Trophoblast cell (in vitro differentiated cells and primary cell): ENCODE data around the gene PLEKHM3.

Experiments
- DNase-seq, 2 donors: peaks; one replicate each; pipeline ENCODE4 v3.0.0-alpha.2; 2016
- H2AFZ ChIP-seq: 2 replicates; pipeline ENCODE4 v1.6.1; 2013; ENCODE audit warnings: low read length, moderate library complexity, mild to moderate bottlenecking; ENCODE audit not compliant: insufficient read depth, poor library complexity
- H2AK5ac ChIP-seq: 2 replicates; pipeline ENCODE4 v1.6.1; 2013; ENCODE audit warnings: mild to moderate bottlenecking, low read length
- H2BK120ac ChIP-seq: 2 replicates; pipeline ENCODE4 v1.6.1; 2013; ENCODE audit warnings: low read length, mild to moderate bottlenecking, moderate library complexity; ENCODE audit not compliant: insufficient read depth, poor library complexity
- H2BK12ac ChIP-seq: 2 replicates; pipeline ENCODE4 v1.6.1; 2013; ENCODE audit warnings: mild to moderate bottlenecking, low read length, moderate library complexity
- H2BK5ac ChIP-seq: 2 replicates; pipeline ENCODE4 v1.6.1; 2013; ENCODE audit warnings: low read length, low read depth, moderate library complexity, mild to moderate bottlenecking; ENCODE audit not compliant: poor library complexity
- H3K14ac ChIP-seq: 2 replicates; pipeline ENCODE4 v1.6.1; 2013; ENCODE audit warnings: mild to moderate bottlenecking, low read length
- H3K18ac ChIP-seq: 2 replicates; pipeline ENCODE4 v1.6.1; 2013; ENCODE audit warnings: mild to moderate bottlenecking, low read length
- H3K23ac ChIP-seq: 2 replicates; pipeline ENCODE4 v1.6.1; 2013; ENCODE audit warnings: low read length
- H3K27ac ChIP-seq: 2 replicates; pipeline ENCODE4 v1.5.1; 2013; ENCODE audit warnings: low read depth, mild to moderate bottlenecking, inconsistent platforms, low read length, moderate library complexity
- H3K27me3 ChIP-seq: 2 replicates; pipeline ENCODE4 v1.6.1; 2013; ENCODE audit warnings: inconsistent platforms, mild to moderate bottlenecking, low read length, moderate library complexity; ENCODE audit not compliant: insufficient read depth
- H3K36me3 ChIP-seq, 2 experiments: 1 replicate in 1 of 2; 2 replicates in 1 of 2; pipeline ENCODE4 v1.6.1; 2013; ENCODE audit warnings: low read length in 2 of 2, mild to moderate bottlenecking in 2 of 2, moderate library complexity in 1 of 2; ENCODE audit not compliant: insufficient read depth in 2 of 2, control insufficient read depth in 1 of 2
- H3K4ac ChIP-seq: 2 replicates; pipeline ENCODE4 v1.6.1; 2013; ENCODE audit warnings: low read depth, mild to moderate bottlenecking, low read length, moderate library complexity
- H3K4me1 ChIP-seq, 2 experiments: 1 replicate in 1 of 2; 2 replicates in 1 of 2; pipeline ENCODE4 v1.6.1; 2013; ENCODE audit warnings: low read length in 2 of 2, mild to moderate bottlenecking in 2 of 2, moderate library complexity in 1 of 2; ENCODE audit not compliant: insufficient read depth in 2 of 2, control insufficient read depth in 1 of 2
- H3K4me2 ChIP-seq: 2 replicates; pipeline ENCODE4 v1.6.1; 2013; ENCODE audit warnings: inconsistent platforms, mild to moderate bottlenecking, low read length, moderate library complexity
- H3K4me3 ChIP-seq: 2 replicates; pipeline ENCODE4 v1.5.1; 2013; ENCODE audit warnings: mild to moderate bottlenecking, low read depth, low read length, inconsistent platforms
- H3K79me1 ChIP-seq: one replicate; pipeline ENCODE4 v1.6.1; 2013; ENCODE audit warnings: low read length
- H3K79me2 ChIP-seq: 2 replicates; pipeline ENCODE4 v1.6.1; 2013; ENCODE audit warnings: low read length, mild to moderate bottlenecking; ENCODE audit not compliant: control insufficient read depth, insufficient read depth, poor library complexity
- H3K9ac ChIP-seq: 2 replicates; pipeline ENCODE4 v1.6.1; 2013; ENCODE audit warnings: mild to moderate bottlenecking, low read length
- H3K9me3 ChIP-seq: 2 replicates; pipeline ENCODE4 v1.6.1; 2013; ENCODE audit warnings: low read depth, mild to moderate bottlenecking, control low read depth, inconsistent platforms, low read length; ENCODE audit not compliant: insufficient read depth
- H4K12ac ChIP-seq: 2 replicates; pipeline ENCODE4 v1.6.1; 2013; ENCODE audit warnings: low read depth, mild to moderate bottlenecking, low read length, moderate library complexity
- H4K8ac ChIP-seq: 2 replicates; pipeline ENCODE4 v1.6.1; 2013; ENCODE audit warnings: low read depth, mild to moderate bottlenecking, low read length, moderate library complexity
- H4K91ac ChIP-seq: one replicate; pipeline ENCODE4 v1.6.1; 2013; ENCODE audit warnings: low read depth, mild to moderate bottlenecking, low read length, moderate library complexity
- WGBS: extraction: QIAGEN DNeasy Blood & Tissue Kit; methylation state at CpG from one replicate; pipeline ENCODE4 v1.1.7; 2013; ENCODE audit warnings: missing lambda C conversion rate; ENCODE audit not compliant: insufficient read length, insufficient coverage; ENCODE audit errors: extremely low coverage; 5-methylcytosine and 5-hydroxymethylcytosine counted together

Gene PLEKHM3

GRCh38 chr2:207903236-207903635 lies 122.1 kb downstream of the PLEKHM3 start:
- Histone ChIP-seq H3K4ac (no peak overlapping the region), H3K23ac (no peak overlapping the region), H3K9ac (no peak overlapping the region), H2AK5ac (no peak overlapping the region), H4K8ac (no peak overlapping the region), H3K36me3 (no peaks in the 10 kb centered on the region), H3K14ac (no peak overlapping the region), H3K9me3 (no peaks in the 10 kb centered on the region), H4K91ac (no peak overlapping the region), H3K4me3 (no peak overlapping the region), H3K27ac (no peak overlapping the region), H4K12ac (no peak overlapping the region), H3K27me3 (no peaks in the 10 kb centered on the region), H2BK12ac (no peak overlapping the region), H2BK5ac (no peak overlapping the region), H2BK120ac (no peak overlapping the region), H3K79me2 (no peaks in the 10 kb centered on the region), H3K4me1 (no peaks in the 10 kb centered on the region), H3K4me2 (no peak overlapping the region), H2AFZ (no peak overlapping the region), H3K18ac (no peak overlapping the region), H3K79me1 (no peaks in the 10 kb centered on the region)
- DNase-seq: no peak
- WGBS: no CpG with 5 or more reads among the region's 3 CpGs

DNA sequence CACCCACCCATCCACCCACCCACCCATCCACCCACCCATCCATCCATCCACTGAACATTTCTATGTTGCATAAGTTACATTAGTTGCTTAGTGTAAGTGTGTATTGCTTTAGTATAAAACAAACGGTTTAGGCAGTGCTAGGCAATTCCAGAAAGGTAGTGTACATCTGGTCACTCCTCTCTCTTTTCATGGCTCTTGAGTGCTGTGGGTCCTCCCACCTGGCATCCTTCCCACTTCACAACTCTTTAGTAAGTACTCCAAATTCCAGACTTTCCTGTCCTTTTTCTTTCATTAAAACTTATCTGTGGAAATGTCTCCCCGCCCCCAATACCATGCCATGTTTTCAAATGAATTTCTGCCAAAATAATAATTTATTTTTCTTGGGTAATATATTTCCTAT lies 122.5 kb downstream of the PLEKHM3 start:
- no peak overlapping the region for H3K4ac ChIP-seq
- H2BK12ac ChIP-seq: no peak overlapping the region
- H4K91ac ChIP-seq: no peak overlapping the region
- WGBS: no CpG with 5 or more reads among the region's 2 CpGs
- no peak overlapping the region for H3K4me2 ChIP-seq
- H3K36me3 ChIP-seq: no peaks in the 10 kb centered on the region
- H3K18ac ChIP-seq: no peak overlapping the region
- no peaks in the 10 kb centered on the region for H3K79me1 ChIP-seq
- no peak overlapping the region for H3K14ac ChIP-seq
- DNase-seq: no peak
- H3K4me3 ChIP-seq: no peak overlapping the region
- H3K23ac ChIP-seq: no peak overlapping the region
- no peak overlapping the region for H3K27ac ChIP-seq
- H2AFZ ChIP-seq: no peak overlapping the region
- no peak overlapping the region for H2BK5ac ChIP-seq
- no peak overlapping the region for H4K8ac ChIP-seq
- H3K4me1 ChIP-seq: peaks cover 0 to 1% of the 10 kb centered on the region in 2 experiments
- no peak overlapping the region for H2BK120ac ChIP-seq
- H3K9ac ChIP-seq: no peak overlapping the region
- H3K79me2 ChIP-seq: no peaks in the 10 kb centered on the region
- H3K9me3 ChIP-seq: no peaks in the 10 kb centered on the region
- H3K27me3 ChIP-seq: no peaks in the 10 kb centered on the region
- H4K12ac ChIP-seq: no peak overlapping the region
- no peak overlapping the region for H2AK5ac ChIP-seq

DNA sequence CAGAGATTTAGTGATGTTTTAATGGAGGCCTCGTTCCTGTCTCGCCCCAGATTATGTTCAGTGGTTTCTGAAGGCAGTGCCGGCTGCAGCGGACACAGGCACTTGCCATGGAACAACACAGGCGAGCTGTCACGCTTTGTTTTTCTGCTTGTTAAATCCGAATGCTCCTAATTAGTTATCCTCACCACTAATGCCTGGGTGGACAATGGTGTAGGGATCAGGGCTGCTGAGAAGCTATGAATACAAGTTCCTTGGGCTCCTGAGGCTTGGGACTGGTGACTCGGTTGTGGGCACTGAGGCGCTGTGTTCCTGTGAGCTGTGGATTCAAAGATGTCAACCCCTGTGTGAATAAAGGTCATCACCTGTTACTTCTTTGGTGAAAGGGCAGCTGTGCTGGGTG lies 123.5 kb downstream of the PLEKHM3 start:
- no peak for DNase-seq
- H3K79me1 ChIP-seq: no peaks in the 10 kb centered on the region
- H4K8ac ChIP-seq: no peak overlapping the region
- no peaks in the 10 kb centered on the region for H3K36me3 ChIP-seq
- no CpG with 5 or more reads among the region's 9 CpGs for WGBS
- no peak overlapping the region for H3K9ac ChIP-seq
- H3K18ac ChIP-seq: no peak overlapping the region
- no peak overlapping the region for H3K4me3 ChIP-seq
- no peak overlapping the region for H3K4me2 ChIP-seq
- H4K91ac ChIP-seq: no peak overlapping the region
- H3K27ac ChIP-seq: no peak overlapping the region
- H2BK5ac ChIP-seq: no peak overlapping the region
- H3K27me3 ChIP-seq: no peaks in the 10 kb centered on the region
- peaks cover 0 to 6% of the 10 kb centered on the region in 2 experiments for H3K4me1 ChIP-seq
- H3K79me2 ChIP-seq: no peaks in the 10 kb centered on the region
- H4K12ac ChIP-seq: no peak overlapping the region
- no peak overlapping the region for H2BK12ac ChIP-seq
- no peak overlapping the region for H3K14ac ChIP-seq
- no peak overlapping the region for H2BK120ac ChIP-seq
- H3K4ac ChIP-seq: no peak overlapping the region
- no peak overlapping the region for H2AFZ ChIP-seq
- H2AK5ac ChIP-seq: no peak overlapping the region
- no peak overlapping the region for H3K23ac ChIP-seq
- no peaks in the 10 kb centered on the region for H3K9me3 ChIP-seq

DNA sequence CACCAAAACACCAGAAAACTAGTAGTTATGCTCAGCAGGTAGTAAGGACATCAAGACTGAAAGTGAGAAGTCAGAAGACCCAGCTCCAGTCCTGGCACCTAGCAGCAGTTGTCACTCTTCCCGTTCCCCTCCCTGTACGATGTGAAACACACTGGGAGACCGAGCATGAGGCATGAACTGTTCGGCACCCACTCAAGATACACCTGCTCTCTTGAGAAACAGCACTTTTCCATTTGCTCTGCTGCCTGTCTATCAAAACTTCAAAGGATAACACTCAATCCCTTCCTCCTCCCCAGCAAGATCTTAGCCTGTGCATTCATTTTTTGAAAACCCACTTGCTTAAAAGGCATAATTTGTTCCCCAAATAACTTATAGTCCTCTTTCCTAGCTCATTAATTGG lies 123.9 kb downstream of the PLEKHM3 start:
- Histone ChIP-seq H2BK5ac (no peak overlapping the region), H2AFZ (no peak overlapping the region), H3K27ac (no peak overlapping the region), H2AK5ac (no peak overlapping the region), H3K23ac (no peak overlapping the region), H3K27me3 (no peaks in the 10 kb centered on the region), H3K14ac (no peak overlapping the region), H4K12ac (no peak overlapping the region), H3K9me3 (no peaks in the 10 kb centered on the region), H3K79me1 (no peaks in the 10 kb centered on the region), H2BK12ac (no peak overlapping the region), H4K8ac (no peak overlapping the region), H3K4ac (no peak overlapping the region), H3K9ac (no peak overlapping the region), H4K91ac (no peak overlapping the region), H3K79me2 (no peaks in the 10 kb centered on the region), H3K18ac (no peak overlapping the region), H3K4me1 (peaks cover 0 to 6% of the 10 kb centered on the region in 2 experiments), H3K36me3 (no peaks in the 10 kb centered on the region), H2BK120ac (no peak overlapping the region), H3K4me3 (no peak overlapping the region), H3K4me2 (no peak overlapping the region)
- WGBS: no CpG with 5 or more reads among the region's 4 CpGs
- DNase-seq: no peak
